Subcutaneous adipose tissue (tissue), 4 donors: ENCODE measurements around the gene INMT. TPM values are rescaled to one million over a fixed set of nuclear protein-coding genes. Genes with fewer than 3 reads are reported as not detected.

Source experiments
- CTCF ChIP-seq: fragments of 450-650 bp; IDR thresholded peaks from one replicate; pipeline ENCODE4 v1.5.1; 2016; ENCODE audit warnings: low read depth, mild to moderate bottlenecking, control low read depth, antibody characterized with exemption, moderate library complexity
- total RNA-seq, 4 donors: library from RNA; depleted of rRNA; stranded (reverse); fragments of >200 nt; gene quantifications; one replicate each; pipeline ENCODE4 v1.1.0, GENCODE V29; 2016

Gene INMT
- total RNA-seq, 4 donors from 2014 or later: 1.4 to 30.1 (median 10.9) TPM

- TF ChIP-seq CTCF: no peak
Observed at GRCh38 chr7:30797176-30798040, 45.5 kb downstream of the INMT start.

- TF ChIP-seq CTCF: no peak
Observed at GRCh38 chr7:30799206-30799975, 47.5 kb downstream of the INMT start.

GRCh38 chr7:30799976-30800661 lies 48.2 kb downstream of the INMT start:
- no peak for TF ChIP-seq CTCF

- TF ChIP-seq CTCF: no peak
Observed at GRCh38 chr7:30800785-30801252, 48.9 kb downstream of the INMT start.

- TF ChIP-seq CTCF: no peak
Observed at GRCh38 chr7:30802812-30803211, 50.9 kb downstream of the INMT start.

- no peak for TF ChIP-seq CTCF
Observed at GRCh38 chr7:30804078-30804661, 52.2 kb downstream of the INMT start.
